Neural progenitor cell (in vitro differentiated cells): ENCODE results near the gene SND1. TPM values are rescaled to one million over a fixed set of nuclear protein-coding genes. Genes with fewer than 3 reads are reported as not detected.

Experiments
- DNase-seq: peaks from one replicate; pipeline ENCODE4 v3.0.0-alpha.2; 2016; ENCODE audit warnings: low spot score
- H2AFZ ChIP-seq: fragments of 200-600 bp; sonication (generic); replicated peaks from 2 replicates; pipeline ENCODE4 v1.6.1; 2016; ENCODE audit warnings: antibody characterized with exemption
- H3F3A ChIP-seq: fragments of 200-600 bp; sonication (generic); 2 replicates; pipeline ENCODE4 v1.6.1; 2016; ENCODE audit warnings: antibody characterized with exemption, low read depth
- H3K27ac ChIP-seq: fragments of 200-600 bp; sonication (generic); 2 replicates; pipeline ENCODE4 v1.5.1; 2016; ENCODE audit warnings: mild to moderate bottlenecking
- H3K27me3 ChIP-seq: fragments of 200-600 bp; sonication (generic); 2 replicates; pipeline ENCODE4 v1.6.1; 2016; ENCODE audit warnings: mild to moderate bottlenecking, moderate library complexity
- H3K36me3 ChIP-seq: fragments of 200-600 bp; sonication (generic); 2 replicates; pipeline ENCODE4 v1.5.1; 2016
- H3K4me1 ChIP-seq: fragments of 200-600 bp; sonication (generic); 2 replicates; pipeline ENCODE4 v1.6.1; 2016; ENCODE audit warnings: mixed run types
- H3K4me2 ChIP-seq: fragments of 200-600 bp; sonication (generic); 2 replicates; pipeline ENCODE4 v1.6.1; 2016
- H3K4me3 ChIP-seq: fragments of 200-600 bp; sonication (generic); 2 replicates; pipeline ENCODE4 v1.5.1; 2016
- H3K79me2 ChIP-seq: fragments of 200-600 bp; sonication (generic); 2 replicates; pipeline ENCODE4 v1.6.1; 2016; ENCODE audit warnings: low read depth
- H3K9ac ChIP-seq: fragments of 200-600 bp; sonication (generic); 2 replicates; pipeline ENCODE4 v1.6.1; 2016
- H3K9me3 ChIP-seq: fragments of 200-600 bp; sonication (generic); 2 replicates; pipeline ENCODE4 v1.5.1; 2016; ENCODE audit warnings: low read depth
- H4K20me1 ChIP-seq: fragments of 200-600 bp; sonication (generic); 2 replicates; pipeline ENCODE4 v1.6.1; 2016; ENCODE audit warnings: low read depth
- H3K27ac Mint-ChIP-seq: 3 replicates; pipeline ENCODE4 v1.8.0; 2021; ENCODE audit warnings: mixed read lengths
- H3K27me3 Mint-ChIP-seq: 2 replicates; pipeline ENCODE4 v1.8.0; 2022; ENCODE audit warnings: low read depth, mild to moderate bottlenecking, inconsistent platforms, moderate library complexity, mixed read lengths; ENCODE audit not compliant: insufficient read depth
- H3K36me3 Mint-ChIP-seq: 3 replicates; pipeline ENCODE4 v1.8.0; 2021; ENCODE audit warnings: mixed read lengths
- H3K4me1 Mint-ChIP-seq: 3 replicates; pipeline ENCODE4 v1.8.0; 2021; ENCODE audit warnings: mixed read lengths
- H3K4me3 Mint-ChIP-seq: 3 replicates; pipeline ENCODE4 v1.8.0; 2021; ENCODE audit warnings: mild to moderate bottlenecking, moderate library complexity, mixed read lengths
- H3K9me3 Mint-ChIP-seq: 3 replicates; pipeline ENCODE4 v1.8.0; 2020; ENCODE audit warnings: mixed read lengths
- EZH2 ChIP-seq: fragments of 200-600 bp; sonication (generic); IDR thresholded peaks from 2 replicates; pipeline ENCODE4 v1.6.1; 2017; ENCODE audit warnings: antibody characterized with exemption, mild to moderate bottlenecking, moderate library complexity
- EZH2phosphoT487 ChIP-seq: fragments of 200-600 bp; sonication (generic); IDR thresholded peaks from 2 replicates; pipeline ENCODE4 v1.6.1; 2017; ENCODE audit warnings: antibody characterized with exemption
- total RNA-seq: library from RNA; depleted of rRNA; stranded (reverse); fragments of >200 nt; gene quantifications from 2 replicates; pipeline ENCODE4 v1.2.3, GENCODE V29; 2015; ENCODE audit warnings: low replicate concordance
- TF ChIP-seq, protein P1 (sequence below): fragments of 200-600 bp; sonication (generic); IDR thresholded peaks from 2 replicates; pipeline ENCODE4 v1.5.1; 2017; ENCODE audit warnings: antibody characterized with exemption, mild to moderate bottlenecking

Gene SND1
- total RNA-seq, 1 donor from 2014 or later: 154 TPM

DNA sequence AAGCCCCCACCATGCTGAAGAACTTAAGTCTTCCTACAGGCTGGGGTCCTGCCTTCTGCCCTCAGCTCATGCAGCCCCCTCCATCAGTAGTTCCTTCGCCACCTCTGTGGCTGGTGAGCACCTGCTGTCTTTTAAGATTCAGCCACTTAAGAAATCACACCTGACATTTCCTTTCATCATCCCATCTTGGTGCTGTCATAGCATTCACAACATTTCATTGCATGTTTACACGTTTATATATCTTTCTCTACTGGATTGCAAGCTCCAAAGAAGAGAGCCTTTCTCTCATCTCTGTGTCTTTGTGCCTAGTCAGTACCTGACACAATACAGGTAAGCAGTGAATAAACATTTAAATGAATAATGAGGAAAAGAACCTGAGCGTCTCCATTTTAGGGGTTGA lies 38.3 kb downstream of the SND1 start:
- H3K27ac Mint-ChIP-seq: peak overlapping the region; percentile 0
- no peaks in the 10 kb centered on the region for H3K27me3 Mint-ChIP-seq
- no peaks in the 10 kb centered on the region for H3K9me3 Mint-ChIP-seq
- Histone ChIP-seq H3K79me2 (peaks cover 50% of the 10 kb centered on the region), H3K9me3 (no peaks in the 10 kb centered on the region), H3K4me2 (peak overlapping the region; percentile 5), H3K4me3 (no peak overlapping the region), H3K36me3 (no peaks in the 10 kb centered on the region), H2AFZ (no peak overlapping the region), H3K9ac (no peak overlapping the region), H4K20me1 (peaks cover 33% of the 10 kb centered on the region), H3K27ac (no peak overlapping the region), H3F3A (no peaks in the 10 kb centered on the region), H3K4me1 (peaks cover 11% of the 10 kb centered on the region), H3K27me3 (no peaks in the 10 kb centered on the region)
- TF ChIP-seq, protein P1, sequence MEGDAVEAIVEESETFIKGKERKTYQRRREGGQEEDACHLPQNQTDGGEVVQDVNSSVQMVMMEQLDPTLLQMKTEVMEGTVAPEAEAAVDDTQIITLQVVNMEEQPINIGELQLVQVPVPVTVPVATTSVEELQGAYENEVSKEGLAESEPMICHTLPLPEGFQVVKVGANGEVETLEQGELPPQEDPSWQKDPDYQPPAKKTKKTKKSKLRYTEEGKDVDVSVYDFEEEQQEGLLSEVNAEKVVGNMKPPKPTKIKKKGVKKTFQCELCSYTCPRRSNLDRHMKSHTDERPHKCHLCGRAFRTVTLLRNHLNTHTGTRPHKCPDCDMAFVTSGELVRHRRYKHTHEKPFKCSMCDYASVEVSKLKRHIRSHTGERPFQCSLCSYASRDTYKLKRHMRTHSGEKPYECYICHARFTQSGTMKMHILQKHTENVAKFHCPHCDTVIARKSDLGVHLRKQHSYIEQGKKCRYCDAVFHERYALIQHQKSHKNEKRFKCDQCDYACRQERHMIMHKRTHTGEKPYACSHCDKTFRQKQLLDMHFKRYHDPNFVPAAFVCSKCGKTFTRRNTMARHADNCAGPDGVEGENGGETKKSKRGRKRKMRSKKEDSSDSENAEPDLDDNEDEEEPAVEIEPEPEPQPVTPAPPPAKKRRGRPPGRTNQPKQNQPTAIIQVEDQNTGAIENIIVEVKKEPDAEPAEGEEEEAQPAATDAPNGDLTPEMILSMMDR: no peak
- TF ChIP-seq EZH2phosphoT487 (no peak), EZH2 (no peak)
- H3K4me1 Mint-ChIP-seq: peaks cover 17% of the 10 kb centered on the region
- H3K4me3 Mint-ChIP-seq: no peak overlapping the region
- H3K36me3 Mint-ChIP-seq: peaks cover 26% of the 10 kb centered on the region
- DNase-seq: no peak

DNA sequence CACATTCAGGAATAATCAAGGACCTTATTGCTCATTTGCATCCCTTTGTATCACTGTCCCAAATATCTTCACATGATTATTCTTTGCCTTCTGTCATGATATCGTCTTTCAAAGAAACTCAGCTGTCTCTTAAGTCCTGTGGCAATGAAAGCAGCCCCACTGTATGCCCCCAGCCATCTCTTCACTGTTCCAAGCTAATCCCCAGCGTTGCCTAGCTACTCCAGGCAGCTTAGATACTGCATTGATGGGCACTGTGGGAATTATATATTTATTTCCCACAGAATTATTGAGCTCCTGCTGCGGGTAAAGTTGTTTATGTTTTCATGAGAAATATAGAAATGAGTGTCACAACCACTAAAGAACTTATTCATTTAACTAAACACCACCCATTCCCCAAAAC lies 38.8 kb downstream of the SND1 start:
- no peak overlapping the region for H3K9ac ChIP-seq
- DNase-seq: peak; percentile 60
- Mint-ChIP-seq H3K9me3 (no peaks in the 10 kb centered on the region), H3K4me3 (no peak overlapping the region), H3K4me1 (peaks cover 17% of the 10 kb centered on the region), H3K36me3 (peaks cover 30% of the 10 kb centered on the region), H3K27me3 (no peaks in the 10 kb centered on the region), H3K27ac (no peak overlapping the region)
- H3K27ac ChIP-seq: no peak overlapping the region
- H3K9me3 ChIP-seq: no peaks in the 10 kb centered on the region
- no peak overlapping the region for H3K4me3 ChIP-seq
- H3K79me2 ChIP-seq: peaks cover 48% of the 10 kb centered on the region
- H3K4me2 ChIP-seq: peak overlapping the region; percentile 5
- H3F3A ChIP-seq: no peaks in the 10 kb centered on the region
- peaks cover 29% of the 10 kb centered on the region for H4K20me1 ChIP-seq
- H3K36me3 ChIP-seq: no peaks in the 10 kb centered on the region
- H2AFZ ChIP-seq: no peak overlapping the region
- TF ChIP-seq EZH2phosphoT487: no peak
- TF ChIP-seq, protein P1: no peak
- TF ChIP-seq EZH2: no peak
- H3K27me3 ChIP-seq: no peaks in the 10 kb centered on the region
- peaks cover 9% of the 10 kb centered on the region for H3K4me1 ChIP-seq

DNA sequence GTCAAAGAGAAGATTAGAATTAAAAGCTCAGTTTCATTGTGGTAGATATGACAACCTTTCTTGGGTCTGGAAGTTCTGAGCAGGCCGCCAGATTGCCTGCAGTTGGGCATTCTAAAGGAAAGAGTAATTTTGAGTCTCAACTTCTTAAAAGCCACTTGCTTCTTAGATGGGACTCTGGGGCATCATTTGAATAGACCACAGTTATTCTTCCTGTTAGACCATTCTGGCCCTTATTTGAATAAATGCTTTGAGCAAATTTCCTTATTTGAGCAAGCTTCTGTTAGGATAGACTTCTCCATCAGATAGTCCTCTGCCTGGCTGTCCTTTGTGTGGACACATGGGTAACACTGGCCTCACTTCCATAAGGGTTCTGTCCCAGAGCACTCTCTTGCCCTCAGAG lies 40.2 kb downstream of the SND1 start:
- Mint-ChIP-seq H3K4me1 (peaks cover 17% of the 10 kb centered on the region), H3K27ac (peak overlapping the region; percentile 0), H3K4me3 (no peak overlapping the region), H3K9me3 (no peaks in the 10 kb centered on the region), H3K36me3 (peaks cover 32% of the 10 kb centered on the region), H3K27me3 (no peaks in the 10 kb centered on the region)
- H4K20me1 ChIP-seq: peaks cover 25% of the 10 kb centered on the region
- H3K4me2 ChIP-seq: no peak overlapping the region
- H3K27ac ChIP-seq: no peak overlapping the region
- DNase-seq: no peak
- no peaks in the 10 kb centered on the region for H3K27me3 ChIP-seq
- no peak overlapping the region for H2AFZ ChIP-seq
- H3K9ac ChIP-seq: no peak overlapping the region
- H3K79me2 ChIP-seq: peaks cover 45% of the 10 kb centered on the region
- H3K9me3 ChIP-seq: no peaks in the 10 kb centered on the region
- no peaks in the 10 kb centered on the region for H3F3A ChIP-seq
- no peak overlapping the region for H3K4me3 ChIP-seq
- H3K4me1 ChIP-seq: peaks cover 9% of the 10 kb centered on the region
- no peaks in the 10 kb centered on the region for H3K36me3 ChIP-seq
- TF ChIP-seq EZH2: no peak

DNA sequence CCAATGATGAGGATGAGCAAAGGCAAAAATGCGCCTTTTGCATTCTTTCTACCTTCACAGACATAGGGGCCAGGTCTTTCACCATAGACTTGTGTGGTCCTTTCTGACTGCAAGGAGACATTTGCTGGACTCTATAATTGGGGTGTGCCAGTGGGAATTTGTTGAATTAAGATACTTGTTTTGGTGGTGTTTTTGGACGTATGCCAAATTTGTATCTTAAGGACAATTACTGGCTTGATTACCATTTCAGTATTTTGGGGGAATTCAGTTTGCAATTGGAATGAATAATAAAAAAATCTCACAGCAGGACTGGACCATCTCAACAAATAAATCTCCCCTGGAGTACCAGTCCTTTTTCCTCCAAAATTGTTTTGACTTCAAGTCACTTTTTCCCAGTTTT lies 47.9 kb downstream of the SND1 start:
- no peak overlapping the region for H3K27ac ChIP-seq
- H3K9ac ChIP-seq: no peak overlapping the region
- H2AFZ ChIP-seq: no peak overlapping the region
- no peaks in the 10 kb centered on the region for H3K9me3 ChIP-seq
- no peak overlapping the region for H3K27ac Mint-ChIP-seq
- peaks cover 13% of the 10 kb centered on the region for H3K79me2 ChIP-seq
- no peak overlapping the region for H3K4me2 ChIP-seq
- H3K4me3 ChIP-seq: no peak overlapping the region
- no peaks in the 10 kb centered on the region for H3K4me1 ChIP-seq
- no peak for DNase-seq
- H3K36me3 Mint-ChIP-seq: peaks cover 23% of the 10 kb centered on the region
- H3K4me3 Mint-ChIP-seq: no peak overlapping the region
- H4K20me1 ChIP-seq: peaks cover 18% of the 10 kb centered on the region
- H3K27me3 Mint-ChIP-seq: no peaks in the 10 kb centered on the region
- H3F3A ChIP-seq: no peaks in the 10 kb centered on the region
- no peaks in the 10 kb centered on the region for H3K4me1 Mint-ChIP-seq
- H3K27me3 ChIP-seq: no peaks in the 10 kb centered on the region
- no peak for TF ChIP-seq EZH2
- TF ChIP-seq EZH2phosphoT487: no peak
- TF ChIP-seq, protein P1: no peak
- no peaks in the 10 kb centered on the region for H3K36me3 ChIP-seq
- no peaks in the 10 kb centered on the region for H3K9me3 Mint-ChIP-seq
